Measurements from ENCODE around the gene LDAH.
A peak's percentile ranks its signal among the peaks of the same experiment; 100 is the strongest.
"Not testable (repeated sequence)": the region's sequence is repeated elsewhere in the genome, so short reads cannot be mapped to it uniquely, and the experiment has no call there.

LDAH gene

DNA sequence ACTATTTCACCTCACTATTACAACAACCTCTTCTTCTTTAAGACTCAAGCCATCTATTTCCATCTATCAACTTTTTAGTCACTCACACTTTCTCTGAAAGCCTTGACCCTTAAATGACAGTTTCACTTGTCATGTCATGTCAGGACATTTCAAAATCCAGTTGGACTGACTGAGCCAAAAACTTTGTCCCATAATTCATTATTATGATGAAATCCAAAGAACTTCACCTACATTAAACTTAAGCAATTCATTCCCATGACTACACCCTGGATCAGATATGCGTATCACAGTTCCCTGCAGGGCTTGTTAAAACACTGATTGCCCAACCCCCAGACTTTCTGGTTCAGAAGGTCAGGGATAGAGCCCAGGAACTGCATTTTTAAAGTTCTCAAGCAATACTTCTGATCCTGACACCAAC is 26.5 kb downstream of the LDAH start:
- H3K27ac ChIP-seq, result no peak overlapping the region
- TF ChIP-seq, protein P1, sequence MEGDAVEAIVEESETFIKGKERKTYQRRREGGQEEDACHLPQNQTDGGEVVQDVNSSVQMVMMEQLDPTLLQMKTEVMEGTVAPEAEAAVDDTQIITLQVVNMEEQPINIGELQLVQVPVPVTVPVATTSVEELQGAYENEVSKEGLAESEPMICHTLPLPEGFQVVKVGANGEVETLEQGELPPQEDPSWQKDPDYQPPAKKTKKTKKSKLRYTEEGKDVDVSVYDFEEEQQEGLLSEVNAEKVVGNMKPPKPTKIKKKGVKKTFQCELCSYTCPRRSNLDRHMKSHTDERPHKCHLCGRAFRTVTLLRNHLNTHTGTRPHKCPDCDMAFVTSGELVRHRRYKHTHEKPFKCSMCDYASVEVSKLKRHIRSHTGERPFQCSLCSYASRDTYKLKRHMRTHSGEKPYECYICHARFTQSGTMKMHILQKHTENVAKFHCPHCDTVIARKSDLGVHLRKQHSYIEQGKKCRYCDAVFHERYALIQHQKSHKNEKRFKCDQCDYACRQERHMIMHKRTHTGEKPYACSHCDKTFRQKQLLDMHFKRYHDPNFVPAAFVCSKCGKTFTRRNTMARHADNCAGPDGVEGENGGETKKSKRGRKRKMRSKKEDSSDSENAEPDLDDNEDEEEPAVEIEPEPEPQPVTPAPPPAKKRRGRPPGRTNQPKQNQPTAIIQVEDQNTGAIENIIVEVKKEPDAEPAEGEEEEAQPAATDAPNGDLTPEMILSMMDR (IDR thresholded peaks at IDR 0.05), result no peak
- no peak for TF ChIP-seq ZFX (IDR thresholded peaks at IDR 0.05; ENCODE audit: borderline replicate concordance)

DNA sequence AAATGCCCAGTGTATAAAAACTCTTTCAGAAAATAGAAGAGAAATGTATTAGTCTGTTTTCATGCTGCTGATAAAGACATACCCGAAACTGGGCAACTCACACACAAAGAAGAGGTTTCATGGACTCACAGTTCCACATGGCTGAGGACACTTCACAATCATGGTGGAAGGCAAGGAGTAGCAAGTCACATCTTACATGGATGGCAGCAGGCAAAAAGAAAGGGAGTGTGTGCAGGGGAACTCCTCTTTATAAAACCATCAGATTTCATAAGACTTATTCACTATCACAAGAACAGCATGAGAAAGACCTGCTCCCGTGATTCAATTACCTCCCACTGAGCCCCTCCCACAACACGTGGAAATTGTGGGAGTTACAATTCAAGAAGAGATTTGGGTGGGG is 29.0 kb downstream of the LDAH start:
- H3K27ac ChIP-seq, result not testable (repeated sequence)

DNA sequence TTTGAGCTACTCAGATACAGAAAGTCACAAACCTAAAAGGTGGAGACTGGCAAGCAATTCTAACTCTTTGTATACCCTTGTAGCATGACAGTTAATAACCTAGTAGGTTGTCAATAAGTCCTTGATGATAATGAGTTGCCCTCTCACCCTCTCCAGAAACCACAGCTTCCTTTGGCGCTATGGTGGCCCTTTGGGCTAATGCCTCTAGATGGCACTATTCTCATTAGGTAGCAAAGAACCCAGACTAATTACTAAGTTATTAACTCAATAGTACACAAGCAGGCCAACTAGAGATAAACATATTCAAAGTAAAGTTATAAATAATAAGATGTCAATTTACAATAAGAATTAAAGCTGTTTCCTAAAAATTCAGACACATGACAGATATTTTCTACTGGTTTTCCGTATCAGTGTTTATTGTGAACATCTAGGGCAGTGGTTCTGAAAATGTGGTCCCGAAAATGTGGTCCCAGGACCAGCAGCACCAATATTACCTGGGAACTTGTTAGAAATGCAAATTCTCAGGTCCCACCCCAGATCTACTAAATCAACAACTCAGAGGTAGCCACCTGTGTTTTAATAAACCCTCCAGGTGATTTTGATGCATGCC is 41.1 kb downstream of the LDAH start:
- TF ChIP-seq, protein P1 (IDR thresholded peaks at IDR 0.05), result peak; percentile 85
- no peak for TF ChIP-seq ZFX (IDR thresholded peaks at IDR 0.05; ENCODE audit: borderline replicate concordance)
- no peak overlapping the region for H3K27ac ChIP-seq

DNA sequence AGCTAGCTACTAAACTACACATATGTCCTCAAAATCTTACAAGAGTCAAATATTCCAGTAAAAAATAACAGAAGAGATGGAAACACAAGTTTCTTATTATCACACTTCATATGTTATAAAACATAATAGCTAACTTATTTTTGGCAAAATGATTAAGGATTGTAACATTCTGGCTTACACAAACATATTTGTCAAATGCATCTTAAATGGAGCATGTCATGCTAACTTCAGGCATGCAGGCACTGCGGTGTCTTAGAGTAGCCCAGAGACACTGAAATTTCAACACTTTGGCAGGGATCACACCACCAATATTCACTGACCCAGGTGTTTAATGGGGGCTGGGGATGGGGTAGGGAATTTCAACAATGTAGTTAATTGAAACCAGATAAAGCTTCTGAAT is 51.6 kb downstream of the LDAH start:
- no peak overlapping the region for H3K27ac ChIP-seq
- TF ChIP-seq, protein P1 (IDR thresholded peaks at IDR 0.05), result no peak
- TF ChIP-seq ZFX (IDR thresholded peaks at IDR 0.05; ENCODE audit: borderline replicate concordance), result no peak

DNA sequence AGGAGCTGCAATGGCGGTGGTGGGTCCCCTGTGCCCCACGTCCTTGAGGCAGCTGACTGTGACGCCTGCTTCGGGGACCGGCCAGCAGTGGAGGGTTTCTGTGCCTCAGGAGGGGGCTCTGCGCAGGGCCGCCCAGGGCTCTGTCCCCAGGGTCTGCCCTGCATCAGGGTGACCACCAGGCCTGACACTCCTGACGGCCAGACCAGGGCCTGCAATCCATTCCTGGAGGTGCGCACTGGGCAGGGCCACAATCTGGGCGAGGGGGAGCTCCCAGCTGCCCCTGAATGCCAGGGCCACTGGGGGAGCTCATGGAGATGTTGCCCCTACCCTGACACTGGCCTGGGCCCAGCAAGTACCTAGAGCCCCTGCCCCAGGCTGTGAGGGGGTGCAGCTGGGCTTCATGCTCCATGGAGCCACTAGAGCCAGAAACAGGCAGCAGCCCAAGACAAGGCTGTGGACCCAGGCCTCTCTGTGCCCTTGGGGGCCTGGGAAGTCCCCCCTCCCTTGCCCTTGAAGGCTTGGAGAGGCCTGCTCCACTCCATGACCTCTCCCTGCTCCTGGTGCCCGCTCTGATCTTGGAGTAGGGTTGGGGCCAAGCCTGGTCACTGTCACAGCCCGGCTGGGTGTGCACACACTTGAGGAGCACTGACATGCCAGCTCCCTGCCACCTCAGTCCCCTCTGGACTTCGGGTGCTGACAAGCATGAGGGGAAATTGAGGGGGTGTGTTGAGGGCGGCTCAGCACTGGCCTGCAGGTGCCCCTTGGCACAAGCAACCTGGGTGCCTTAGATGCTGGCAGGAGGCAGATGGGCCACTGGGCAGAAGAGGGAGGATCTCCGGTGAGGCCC is 55.9 kb downstream of the LDAH start:
- H3K27ac ChIP-seq, result no peak overlapping the region
- TF ChIP-seq, protein P1 (IDR thresholded peaks at IDR 0.05), result no peak
- no peak for TF ChIP-seq ZFX (IDR thresholded peaks at IDR 0.05; ENCODE audit: borderline replicate concordance)

DNA sequence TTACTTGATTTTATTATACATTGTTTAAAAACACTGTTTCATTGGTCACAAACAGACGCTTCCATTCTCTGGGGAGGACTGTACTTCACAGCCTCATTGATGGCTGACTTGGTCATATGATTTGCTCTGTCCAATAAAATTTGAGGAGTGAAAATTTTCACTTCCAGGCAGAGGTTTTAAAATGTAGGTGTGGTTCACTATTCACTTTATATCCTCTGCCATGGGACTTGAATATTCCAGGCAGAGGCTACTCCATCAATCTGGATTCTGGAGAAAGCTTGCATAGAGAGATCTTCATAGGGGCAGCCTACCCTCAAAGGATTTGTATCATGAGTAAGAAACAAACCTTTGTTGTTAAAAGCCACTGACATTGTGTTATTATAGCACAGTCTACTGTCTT is 56.7 kb downstream of the LDAH start:
- TF ChIP-seq, protein P1 (IDR thresholded peaks at IDR 0.05), result no peak
- TF ChIP-seq ZFX (IDR thresholded peaks at IDR 0.05; ENCODE audit: borderline replicate concordance), result no peak
- no peak overlapping the region for H3K27ac ChIP-seq

DNA sequence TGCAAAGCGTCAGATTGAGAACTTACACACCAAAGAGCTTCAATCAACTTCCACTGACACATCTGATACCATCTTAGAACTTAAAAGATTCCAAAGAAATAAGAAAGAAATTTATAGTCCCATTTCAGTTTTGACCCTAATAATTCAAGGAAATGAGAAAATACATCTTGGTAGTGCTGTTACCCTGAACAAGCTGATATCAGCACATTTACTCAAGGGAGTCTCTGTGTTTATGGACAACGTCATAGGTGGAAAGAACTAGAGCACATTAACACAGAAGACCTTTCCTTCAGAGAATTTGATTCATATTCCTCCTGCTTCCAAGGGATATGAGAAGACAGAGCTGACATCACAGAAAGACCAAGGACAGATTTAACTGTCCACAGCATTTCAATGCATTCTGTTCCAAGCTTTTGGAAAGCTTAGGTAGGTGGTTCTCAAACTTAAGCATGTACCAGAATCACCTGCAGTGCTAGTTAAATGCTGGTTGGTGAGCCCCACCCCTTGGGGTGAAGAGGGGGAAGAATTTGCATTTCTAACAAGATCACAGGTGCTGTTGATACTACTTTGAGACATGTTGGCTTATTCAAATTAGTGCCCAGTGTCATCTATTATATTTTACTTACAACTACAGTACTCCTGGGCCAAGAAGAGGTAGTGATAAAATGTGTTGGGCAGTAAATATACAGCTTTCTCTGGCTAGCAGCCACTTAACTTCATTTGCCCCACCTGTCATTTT is 59.8 kb downstream of the LDAH start:
- no peak overlapping the region for H3K27ac ChIP-seq
- TF ChIP-seq ZFX (IDR thresholded peaks at IDR 0.05; ENCODE audit: borderline replicate concordance), result no peak

DNA sequence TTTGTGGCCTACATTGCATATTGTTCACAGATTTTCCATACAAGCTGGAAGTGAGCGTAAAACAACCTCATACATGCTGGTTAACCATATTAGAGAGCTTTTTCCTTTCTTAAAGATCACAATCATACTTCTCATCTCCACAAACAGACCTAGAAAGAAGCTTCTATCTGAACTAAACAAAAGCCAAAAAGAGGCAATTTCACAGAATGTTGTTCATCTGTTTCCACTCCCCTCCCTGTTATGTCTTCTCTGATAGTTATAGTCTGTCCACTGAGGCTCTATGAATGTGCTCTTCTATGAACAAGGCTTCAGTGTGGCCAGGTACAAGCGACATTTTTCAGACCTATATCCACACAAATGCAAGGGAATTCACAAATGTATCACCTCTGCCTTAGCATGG is 63.4 kb downstream of the LDAH start:
- TF ChIP-seq, protein P1 (IDR thresholded peaks at IDR 0.05), result no peak
- H3K27ac ChIP-seq, result no peak overlapping the region
